K562 (cell line): Measurements from ENCODE around the gene SCMH1. TPM values are rescaled to one million over a fixed set of nuclear protein-coding genes. Genes with fewer than 3 reads are reported as not detected.

Experiments used
- ATAC-seq: fragments of 200-7000 bp; cut with Tn5 transposase; 3 replicates; pipeline ENCODE4 v1.9.1; 2020; ENCODE audit warnings: moderate library complexity
- BruUV-seq: library from RNA; stranded (reverse); fragments of 400-500 nt; replicated peaks from 2 replicates; lab custom pipeline; 2021; lab: Mats Ljungman, UMichigan
- CTCF ChIA-PET: fragments of 300-600 bp; formaldehyde crosslinking; extraction: SDS; loops from one replicate; lab custom pipeline; 2021; ENCODE audit warnings: low intra/inter-chr PET ratio; lab: Yijun Ruan, JAX
- POLR2A ChIA-PET: fragments of 300-600, 350-650 bp; sonication (Branson Sonifier 250); formaldehyde crosslinking; extraction: SDS; loops from one replicate; lab custom pipeline; 2021; ENCODE audit warnings: antibody characterized with exemption, inconsistent platforms; lab: Yijun Ruan, JAX
- DNase-seq, 4 experiments: peaks; one replicate each; pipeline versions ENCODE4 v3.0.0 to v3.0.0-alpha.2; 2011 to 2018; ENCODE audit warnings: low spot score in 3 of 4, mixed read lengths in 3 of 4; ENCODE audit errors: extremely low read depth in 1 of 4
- FAIRE-seq: peaks from 2 replicates; lab custom pipeline; 2011; peaks lifted over from hg19 to GRCh38; lab: Jason Lieb, UNC
- H2AFZ ChIP-seq: 2 replicates; pipeline ENCODE4 v1.6.0; 2011; ENCODE audit warnings: low read depth, low read length, control low read depth, inconsistent platforms
- H3K27ac ChIP-seq: fragments of 200-600 bp; 3 replicates; pipeline ENCODE4 v1.8.0; 2011; ENCODE audit warnings: low read depth, mild to moderate bottlenecking, control low read depth, inconsistent platforms, low read length, moderate library complexity, mixed read lengths; ENCODE audit errors: extremely low read depth
- H3K27me3 ChIP-seq, 2 experiments: fragments of 300-600 bp in 1 of 2; 2 replicates in 1 of 2; 3 replicates in 1 of 2; pipeline versions ENCODE4 v1.6.0 to v1.8.0; 2011; ENCODE audit warnings: inconsistent platforms in 2 of 2, low read length in 2 of 2, mild to moderate bottlenecking in 1 of 2, mixed read lengths in 1 of 2, moderate library complexity in 1 of 2; ENCODE audit not compliant: control insufficient read depth in 2 of 2, insufficient read depth in 2 of 2
- H3K36me3 ChIP-seq: fragments of 300-600 bp; 3 replicates; pipeline ENCODE4 v1.8.0; 2011; ENCODE audit warnings: mild to moderate bottlenecking, low read length, inconsistent platforms; ENCODE audit not compliant: control insufficient read depth, insufficient read depth
- H3K4me1 ChIP-seq, 2 experiments: fragments of 200-600 bp in 1 of 2; replicated peaks in 1 of 2; 2 replicates in 1 of 2; 3 replicates in 1 of 2; pipeline versions ENCODE4 v1.5.1 to v1.8.0; 2011; ENCODE audit warnings: inconsistent platforms in 2 of 2, low read length in 2 of 2, mild to moderate bottlenecking in 1 of 2, mixed read lengths in 1 of 2, moderate library complexity in 1 of 2; ENCODE audit not compliant: control insufficient read depth in 2 of 2, insufficient read depth in 2 of 2
- H3K4me2 ChIP-seq: 2 replicates; pipeline ENCODE4 v1.6.1; 2011; ENCODE audit warnings: low read length, control low read depth, inconsistent platforms, mixed read lengths; ENCODE audit not compliant: insufficient read depth
- H3K4me3 ChIP-seq: fragments of 200-600 bp; sonication (generic), shearing (Covaris generic); 2 replicates; pipeline ENCODE4 v1.5.1; 2016; ENCODE audit warnings: control low read depth, inconsistent platforms
- H3K79me2 ChIP-seq: fragments of 200-600 bp; 3 replicates; pipeline ENCODE4 v1.8.0; 2011; ENCODE audit warnings: low read length, inconsistent platforms; ENCODE audit not compliant: control insufficient read depth, insufficient read depth
- H3K9ac ChIP-seq, 2 experiments: 2 replicates each; pipeline versions ENCODE4 v1.6.0 to v1.6.1; 2011; ENCODE audit warnings: low read depth in 2 of 2, low read length in 2 of 2, control low read depth in 1 of 2, inconsistent platforms in 1 of 2, mild to moderate bottlenecking in 1 of 2, mixed read lengths in 1 of 2; ENCODE audit not compliant: insufficient read depth in 1 of 2
- H3K9me1 ChIP-seq: one replicate; pipeline ENCODE4 v1.6.0; 2011; ENCODE audit warnings: inconsistent platforms, mild to moderate bottlenecking, low read length, moderate library complexity; ENCODE audit not compliant: control insufficient read depth, insufficient read depth
- H3K9me3 ChIP-seq: replicated peaks from 2 replicates; pipeline ENCODE4 v1.5.1; 2011; ENCODE audit warnings: low read depth, low read length, inconsistent platforms; ENCODE audit not compliant: control insufficient read depth, insufficient read depth
- H4K20me1 ChIP-seq: replicated peaks from 2 replicates; pipeline ENCODE4 v1.6.1; 2011; ENCODE audit warnings: low read length, inconsistent platforms, mixed read lengths; ENCODE audit not compliant: control insufficient read depth, insufficient read depth
- GABPA ChIP-seq: fragments of 200-800 bp; sonication (Bioruptor generic); conservative IDR thresholded peaks from 2 replicates; pipeline ENCODE4 v1.6.1; 2016; ENCODE audit warnings: low read depth, missing genetic modification characterization, missing compliant biosample characterization
- HMG20A ChIP-seq: fragments of 450-650 bp; formaldehyde crosslinking; conservative IDR thresholded peaks from 2 replicates; pipeline ENCODE4 v1.4.0; 2020; ENCODE audit warnings: mild to moderate bottlenecking, mixed read lengths
- WGBS: fragments of 100-300 bp; shearing (Covaris generic); methylation state at CpG from one replicate; pipeline ENCODE4 v1.1.6; 2016; ENCODE audit warnings: low coverage, mixed read lengths; ENCODE audit not compliant: insufficient coverage; ENCODE audit errors: missing lambda C conversion rate; 5-methylcytosine and 5-hydroxymethylcytosine counted together
- in situ Hi-C: fragments of 300-500 bp; cut with MboI; formaldehyde crosslinking; loops from 4 replicates; pipeline ENCODE4 v1.15.0; 2018; ENCODE audit warnings: inconsistent platforms, mixed read lengths
- intact Hi-C: fragments of 100-400 bp; cut with micrococcal nuclease; formaldehyde crosslinking; loops from 2 replicates; pipeline ENCODE4 v1.14.2; 2022
- polyA plus RNA-seq, 8 experiments: library from polyadenylated mRNA; depleted of rRNA in 4 of 8; stranded (reverse) in 5 of 8; unstranded in 3 of 8; fragments of >200 nt; fragmentation: Nextera tagmentation in 2 of 8; fragmentation: Illumina TruSeq in 1 of 8; extraction: Ambion mirVana in 2 of 8; extraction: Trizol in 1 of 8; gene quantifications; 2 replicates each; pipeline versions ENCODE4 v1.2.1 to v1.2.3, GENCODE V29; 2011 to 2014; ENCODE audit warnings: inconsistent platforms in 1 of 8, missing spikeins in 1 of 8
- total RNA-seq, 7 experiments: library from RNA; depleted of rRNA in 6 of 7; stranded (reverse); fragments of >200 nt in 6 of 7; fragmentation: Illumina TruSeq in 2 of 7; extraction: Trizol in 2 of 7; gene quantifications; 2 replicates each; pipeline versions ENCODE4 v1.2.1 to v1.2.3, GENCODE V29; 2011 to 2021; ENCODE audit warnings: low replicate concordance in 1 of 7
- TF ChIP-seq, protein P1 (sequence below): fragments of 450-650 bp; formaldehyde crosslinking; IDR thresholded peaks from 2 replicates; pipeline ENCODE4 v1.4.0; 2020; ENCODE audit warnings: mild to moderate bottlenecking
- TF ChIP-seq, protein P2 (sequence below): sonication (generic); IDR thresholded peaks from 2 replicates; pipeline ENCODE4 v1.6.1; 2016
- TF ChIP-seq, protein P3 (sequence below): IDR thresholded peaks from 2 replicates; pipeline ENCODE4 v1.6.1; 2012; ENCODE audit warnings: low read depth, low read length, improper control_type of control experiment, borderline replicate concordance

The SCMH1 gene
- total and polyA plus RNA-seq, 9 of the 15 experiments (the other 6 are each of a cell fraction or from before 2014, with no cell fraction given), result 8.5 to 37.0 (median 26.8) TPM

DNA sequence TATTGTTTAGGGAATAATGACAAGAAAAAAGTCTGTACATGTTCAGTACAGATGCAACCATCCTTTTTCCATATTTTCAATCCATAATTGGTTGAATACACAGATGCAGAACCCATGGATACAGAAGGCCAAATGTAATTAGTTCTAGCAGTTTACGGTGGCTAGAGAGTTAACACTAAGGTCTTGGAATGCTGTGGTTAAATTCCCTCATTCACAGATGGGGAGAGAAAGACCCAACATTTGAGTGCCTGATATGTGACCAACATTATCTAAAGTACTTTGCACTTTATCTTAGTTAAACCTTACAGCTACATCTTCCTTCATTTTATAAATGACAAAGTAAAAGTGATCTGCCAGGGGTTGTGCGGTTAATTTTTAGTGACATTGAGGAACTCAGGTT is 5.3 kb downstream of the SCMH1 start:
- DNase-seq (no peak), ATAC-seq (no peak), FAIRE-seq (no peak)
- H3K27me3 ChIP-seq, result no peaks in the 10 kb centered on the region
- intact Hi-C loops (no loop called here), in situ Hi-C loops (no loop called here)
- H3K79me2 ChIP-seq, result peaks cover 70% of the 10 kb centered on the region
- no peak overlapping the region for H3K4me2 ChIP-seq
- BruUV-seq, result no TSS peak
- no peak overlapping the region for H3K27ac ChIP-seq
- H3K9me1 ChIP-seq, result no peaks in the 10 kb centered on the region
- no peak overlapping the region for H3K4me3 ChIP-seq
- H4K20me1 ChIP-seq, result peaks cover 24% of the 10 kb centered on the region
- TF ChIP-seq GABPA (tag), result no peak
- TF ChIP-seq HMG20A (CRISPR knock-in tag), result no peak
- TF ChIP-seq, protein P1, sequence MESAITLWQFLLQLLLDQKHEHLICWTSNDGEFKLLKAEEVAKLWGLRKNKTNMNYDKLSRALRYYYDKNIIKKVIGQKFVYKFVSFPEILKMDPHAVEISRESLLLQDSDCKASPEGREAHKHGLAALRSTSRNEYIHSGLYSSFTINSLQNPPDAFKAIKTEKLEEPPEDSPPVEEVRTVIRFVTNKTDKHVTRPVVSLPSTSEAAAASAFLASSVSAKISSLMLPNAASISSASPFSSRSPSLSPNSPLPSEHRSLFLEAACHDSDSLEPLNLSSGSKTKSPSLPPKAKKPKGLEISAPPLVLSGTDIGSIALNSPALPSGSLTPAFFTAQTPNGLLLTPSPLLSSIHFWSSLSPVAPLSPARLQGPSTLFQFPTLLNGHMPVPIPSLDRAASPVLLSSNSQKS (CRISPR knock-in tag), result no peak
- TF ChIP-seq, protein P2, sequence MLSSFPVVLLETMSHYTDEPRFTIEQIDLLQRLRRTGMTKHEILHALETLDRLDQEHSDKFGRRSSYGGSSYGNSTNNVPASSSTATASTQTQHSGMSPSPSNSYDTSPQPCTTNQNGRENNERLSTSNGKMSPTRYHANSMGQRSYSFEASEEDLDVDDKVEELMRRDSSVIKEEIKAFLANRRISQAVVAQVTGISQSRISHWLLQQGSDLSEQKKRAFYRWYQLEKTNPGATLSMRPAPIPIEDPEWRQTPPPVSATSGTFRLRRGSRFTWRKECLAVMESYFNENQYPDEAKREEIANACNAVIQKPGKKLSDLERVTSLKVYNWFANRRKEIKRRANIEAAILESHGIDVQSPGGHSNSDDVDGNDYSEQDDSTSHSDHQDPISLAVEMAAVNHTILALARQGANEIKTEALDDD, result peak; percentile 28; the same call in 1 of the 2 replicates
- TF ChIP-seq, protein P3, sequence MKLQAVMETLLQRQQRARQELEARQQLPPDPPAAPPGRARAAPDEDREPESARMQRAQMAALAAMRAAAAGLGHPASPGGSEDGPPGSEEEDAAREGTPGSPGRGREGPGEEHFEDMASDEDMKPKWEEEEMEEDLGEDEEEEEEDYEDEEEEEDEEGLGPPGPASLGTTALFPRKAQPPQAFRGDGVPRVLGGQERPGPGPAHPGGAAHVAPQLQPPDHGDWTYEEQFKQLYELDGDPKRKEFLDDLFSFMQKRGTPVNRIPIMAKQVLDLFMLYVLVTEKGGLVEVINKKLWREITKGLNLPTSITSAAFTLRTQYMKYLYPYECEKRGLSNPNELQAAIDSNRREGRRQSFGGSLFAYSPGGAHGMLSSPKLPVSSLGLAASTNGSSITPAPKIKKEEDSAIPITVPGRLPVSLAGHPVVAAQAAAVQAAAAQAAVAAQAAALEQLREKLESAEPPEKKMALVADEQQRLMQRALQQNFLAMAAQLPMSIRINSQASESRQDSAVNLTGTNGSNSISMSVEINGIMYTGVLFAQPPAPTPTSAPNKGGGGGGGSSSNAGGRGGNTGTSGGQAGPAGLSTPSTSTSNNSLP, result no peak
- peaks cover 18 to 32% of the 10 kb centered on the region in 2 experiments; a peak in 4 of 5 replicates for H3K4me1 ChIP-seq
- no peaks in the 10 kb centered on the region for H3K9me3 ChIP-seq
- ChIA-PET CTCF (no interaction called here), POLR2A (interaction anchor here (1.1 kb wide), 1 partner anchor 76 kb away, joined by 3 read pairs; no protein-coding TSS in a partner anchor)
- 50% methylated on average over 2 of the region's 2 CpGs for WGBS
- no peak overlapping the region for H3K9ac ChIP-seq
- H3K36me3 ChIP-seq, result no peaks in the 10 kb centered on the region
- no peak overlapping the region for H2AFZ ChIP-seq
